NCI-H510A (cell line): Measurements from ENCODE around the gene RSPRY1.
A peak's percentile ranks its signal among the peaks of the same experiment; 100 is the strongest.
"Not testable (repeated sequence)": the region's sequence is repeated elsewhere in the genome, so short reads cannot be mapped to it uniquely, and the experiment has no call there.

Source experiments
- DNase-seq: peaks from one replicate; lab custom pipeline; 2025; lab: John Stamatoyannopoulos, UW

The RSPRY1 gene

GRCh38 chr16:57255686-57256415, 69.7 kb downstream of the RSPRY1 start:
- no peak for DNase-seq

DNA sequence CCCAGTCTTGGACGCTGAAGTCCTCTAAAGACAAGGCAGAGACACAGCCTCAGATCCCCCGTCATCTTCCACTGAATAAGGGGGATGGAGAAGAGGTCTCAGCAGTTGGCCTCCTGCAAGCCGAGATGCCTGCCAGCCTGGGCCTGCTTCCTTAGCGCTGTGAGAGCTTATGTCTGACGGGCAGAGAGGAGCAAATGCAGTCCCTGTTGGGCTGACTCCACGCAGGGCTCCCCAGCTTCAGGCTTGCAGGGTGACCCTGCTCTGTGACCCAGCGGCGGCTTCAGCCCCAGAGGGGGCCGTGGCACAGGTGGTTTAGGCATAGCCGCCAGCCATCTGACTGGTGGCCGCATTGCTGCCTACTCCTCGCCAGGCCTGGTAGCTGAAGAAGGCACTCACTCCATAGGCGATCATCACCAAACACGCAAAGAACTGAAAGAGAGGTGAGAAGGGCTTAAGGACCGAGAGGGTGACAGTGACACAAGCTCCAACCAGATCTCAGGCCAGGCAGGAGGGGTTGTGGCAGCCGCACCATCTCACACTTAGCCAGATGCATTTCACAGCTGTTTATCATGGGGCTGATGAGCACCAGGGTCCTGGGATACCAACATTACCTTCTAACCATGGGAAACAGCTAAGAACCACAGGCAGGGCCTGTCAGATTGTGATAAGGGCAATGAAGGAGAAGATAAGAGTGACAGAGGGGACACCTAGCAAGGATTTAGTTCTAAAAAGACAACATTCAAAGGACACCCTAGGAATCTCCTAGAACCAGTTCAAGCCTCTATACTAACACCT, 70.7 kb downstream of the RSPRY1 start:
- no peak for DNase-seq

- no peak for DNase-seq
Observed at GRCh38 chr16:57257455-57258070, 71.4 kb downstream of the RSPRY1 start.

DNA sequence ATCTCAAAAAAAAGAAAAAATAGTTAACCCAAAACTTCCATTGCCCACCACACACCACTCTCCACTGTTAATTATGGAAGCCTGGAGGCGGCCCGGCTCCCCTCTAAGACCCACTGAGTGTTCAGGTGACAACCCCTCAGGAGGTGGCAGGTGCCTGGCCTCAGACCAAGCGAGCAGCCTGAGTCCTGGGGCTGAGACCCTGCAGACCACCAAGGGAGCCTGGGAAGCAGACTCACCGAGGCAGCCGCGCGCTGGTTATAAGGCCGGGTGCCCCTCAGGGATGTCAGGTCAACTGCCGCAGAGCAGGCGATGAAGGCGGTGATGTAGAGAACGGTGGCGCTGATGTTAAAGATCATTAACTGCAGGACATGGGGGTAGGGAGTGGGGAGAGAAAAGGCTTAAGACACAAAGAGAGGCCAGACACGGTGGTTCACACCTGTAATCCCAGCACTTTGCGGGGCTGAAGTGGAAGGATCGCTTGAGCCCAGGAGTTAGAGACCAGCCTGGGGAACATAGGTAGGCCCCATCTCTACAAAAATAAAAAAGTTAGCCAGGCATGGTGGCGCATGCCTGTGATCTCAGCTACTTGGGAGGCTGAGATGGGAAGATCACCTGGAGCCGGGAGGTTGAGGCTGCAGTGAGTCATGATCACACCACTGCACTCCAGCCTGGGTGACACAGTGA, 72.2 kb downstream of the RSPRY1 start:
- no peak for DNase-seq

GRCh38 chr16:57258910-57259475, 72.9 kb downstream of the RSPRY1 start:
- DNase-seq, result no peak

GRCh38 chr16:57260294-57260929, 74.3 kb downstream of the RSPRY1 start:
- no peak for DNase-seq

- DNase-seq, result no peak
Observed at GRCh38 chr16:57261806-57262205, 75.7 kb downstream of the RSPRY1 start.

- DNase-seq, result no peak
Observed at GRCh38 chr16:57262841-57263540, 76.9 kb downstream of the RSPRY1 start.

GRCh38 chr16:57263541-57264351, 77.6 kb downstream of the RSPRY1 start:
- DNase-seq, result no peak

DNA sequence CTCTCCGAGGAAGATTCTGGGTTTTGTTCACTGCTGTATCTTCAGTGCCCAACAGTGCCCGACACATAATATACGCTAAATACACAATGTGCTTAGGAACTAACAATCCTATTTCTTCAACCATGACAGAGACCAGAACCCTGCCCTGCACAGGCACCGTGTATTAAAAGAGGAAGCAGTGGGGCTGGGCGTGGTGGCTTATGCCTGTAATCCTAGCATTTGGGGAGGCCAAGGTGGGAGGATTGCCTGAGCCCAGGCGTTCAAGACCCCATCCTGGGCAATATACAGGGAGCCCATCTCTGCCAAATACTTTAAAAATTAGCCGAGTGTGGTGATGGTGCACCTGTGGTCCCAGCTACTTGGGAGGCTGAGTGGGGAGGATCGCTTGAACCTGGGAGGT, 78.3 kb downstream of the RSPRY1 start:
- DNase-seq, result no peak

GRCh38 chr16:57264950-57265371, 78.8 kb downstream of the RSPRY1 start:
- peak; percentile 58 for DNase-seq

DNA sequence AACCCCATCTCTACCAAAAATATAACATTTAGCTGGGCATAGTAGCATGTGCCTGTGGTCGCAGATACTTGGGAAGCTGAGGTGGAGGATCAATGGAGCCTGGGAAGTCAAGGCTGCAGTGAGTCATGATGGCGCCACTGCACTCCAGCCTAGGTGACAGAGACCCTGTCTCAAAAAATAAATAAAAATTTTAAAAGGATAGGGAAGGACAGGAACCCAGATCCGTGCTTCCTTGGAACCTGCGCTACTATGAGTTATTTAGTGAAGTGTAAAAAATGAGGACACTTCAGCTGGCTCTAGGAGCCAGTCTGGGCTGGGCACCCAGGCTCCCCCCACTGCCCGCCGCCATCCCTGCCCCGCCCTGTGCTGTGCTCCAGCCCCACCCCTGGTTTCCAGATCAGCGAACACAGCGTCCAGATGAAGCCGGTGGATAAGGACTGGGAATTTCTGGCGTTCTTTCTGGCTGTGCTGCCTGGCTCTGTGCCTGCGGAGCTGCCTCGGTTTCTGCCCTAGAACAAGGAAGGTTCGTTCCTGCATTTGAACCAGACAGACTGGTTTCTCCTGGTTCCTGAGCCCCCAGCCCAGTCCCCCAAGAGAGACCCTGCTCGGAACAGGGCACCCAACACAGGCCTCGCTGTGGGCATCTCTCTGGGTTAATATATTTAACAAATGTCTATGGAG, 79.9 kb downstream of the RSPRY1 start:
- peak; percentile 38 for DNase-seq

- no peak for DNase-seq
Observed at GRCh38 chr16:57266531-57267260, 80.6 kb downstream of the RSPRY1 start.

DNA sequence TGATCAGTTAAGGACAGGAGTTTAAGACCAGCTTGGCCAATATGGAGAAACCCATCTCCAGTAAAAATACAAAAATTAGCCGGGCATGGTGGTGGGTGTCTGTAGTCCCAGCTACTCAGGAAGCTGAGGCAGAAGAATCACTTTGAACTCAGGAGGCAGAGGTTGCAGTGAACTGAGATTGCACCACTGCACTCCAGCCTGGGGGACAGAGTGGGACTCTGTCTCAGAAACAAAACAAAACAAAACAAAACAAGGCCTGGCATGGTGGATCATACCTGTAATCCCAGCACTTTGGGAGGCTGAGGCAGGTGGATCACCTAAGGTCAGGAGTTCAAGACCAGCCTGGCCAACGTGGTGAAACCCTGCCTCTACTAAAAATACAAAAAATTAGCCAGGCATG, 81.2 kb downstream of the RSPRY1 start:
- DNase-seq, result not testable (repeated sequence)

GRCh38 chr16:57268804-57269800, 83.0 kb downstream of the RSPRY1 start:
- no peak for DNase-seq

DNA sequence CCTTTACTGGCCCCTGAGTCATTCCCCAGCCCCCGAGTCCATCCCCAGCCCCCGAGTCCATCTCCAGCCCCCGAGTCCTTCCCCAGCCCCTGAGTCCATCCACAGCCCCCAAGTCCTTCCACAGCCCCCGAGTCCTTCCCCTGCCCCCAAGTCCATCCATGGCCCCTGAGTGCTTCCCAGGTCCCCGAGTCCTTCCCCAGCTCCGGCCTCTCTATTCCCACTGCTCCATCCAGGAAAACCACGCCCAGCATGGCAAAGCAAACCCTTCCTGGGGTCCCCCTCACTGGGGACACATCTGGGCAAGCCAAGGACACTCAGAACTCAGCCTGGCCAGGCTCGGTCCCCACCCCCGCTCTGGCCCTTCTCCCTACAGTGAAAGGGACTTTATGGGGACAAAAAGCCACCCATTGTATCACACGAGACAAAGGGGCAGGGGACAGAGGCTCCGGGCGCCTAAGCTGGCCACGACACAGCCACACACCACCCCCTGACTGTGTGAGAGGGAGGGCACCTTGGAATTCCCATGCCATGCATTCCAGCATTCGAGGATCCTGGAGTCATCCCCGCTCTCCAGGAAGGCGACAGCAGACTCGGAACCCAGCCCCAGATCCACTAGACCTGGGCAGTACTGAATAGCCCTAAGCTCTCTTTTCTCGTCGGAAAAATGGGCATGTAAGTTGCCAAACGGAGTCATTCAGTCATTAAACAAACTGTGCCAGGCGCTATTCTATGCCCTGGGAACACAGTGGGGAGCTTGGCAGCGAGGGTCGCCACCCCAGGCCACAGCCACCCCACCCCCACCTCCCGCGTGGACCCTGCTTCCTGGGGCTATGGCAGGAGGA, 84.3 kb downstream of the RSPRY1 start:
- no peak for DNase-seq

- DNase-seq, result no peak
Observed at GRCh38 chr16:57271063-57271345, 84.9 kb downstream of the RSPRY1 start.
